GM06990 (cell line): ENCODE measurements around the gene PDE6A.

Source experiments
- DNase-seq: peaks from one replicate; pipeline ENCODE4 v3.0.0-alpha.2; 2011; ENCODE audit not compliant: insufficient read length; ENCODE audit errors: extremely low read depth
- H3K27me3 ChIP-seq: replicated peaks from 2 replicates; pipeline ENCODE4 v1.6.0; 2011; ENCODE audit warnings: low read length; ENCODE audit not compliant: control insufficient read depth, insufficient read depth
- H3K36me3 ChIP-seq: 2 replicates; pipeline ENCODE4 v1.5.1; 2011; ENCODE audit warnings: low read length; ENCODE audit not compliant: control insufficient read depth, insufficient read depth
- H3K4me3 ChIP-seq: replicated peaks from 2 replicates; pipeline ENCODE4 v1.5.1; 2011; ENCODE audit warnings: low read depth, mild to moderate bottlenecking, control low read depth, low read length
- CTCF ChIP-seq: IDR thresholded peaks from 2 replicates; pipeline ENCODE4 v1.5.1; 2011; ENCODE audit warnings: low read length, control low read depth, mild to moderate bottlenecking, inconsistent platforms; ENCODE audit not compliant: insufficient read depth, poor library complexity, severe bottlenecking

PDE6A gene

GRCh38 chr5:149937610-149938009 lies 7.0 kb downstream of the PDE6A start:
- DNase-seq = no peak
- H3K36me3 ChIP-seq = no peaks in the 10 kb centered on the region
- no peak for TF ChIP-seq CTCF
- no peaks in the 10 kb centered on the region; the same call in 1 of the 2 replicates for H3K27me3 ChIP-seq
- H3K4me3 ChIP-seq = no peak overlapping the region

- Histone ChIP-seq H3K36me3 (no peaks in the 10 kb centered on the region), H3K4me3 (no peak overlapping the region), H3K27me3 (no peaks in the 10 kb centered on the region)
- DNase-seq = no peak
- TF ChIP-seq CTCF = no peak
These were observed 7.9 kb downstream of the PDE6A start for GRCh38 chr5:149936700-149937091.

GRCh38 chr5:149936044-149936699 lies 8.4 kb downstream of the PDE6A start:
- Histone ChIP-seq H3K4me3 (no peak overlapping the region), H3K27me3 (no peaks in the 10 kb centered on the region), H3K36me3 (no peaks in the 10 kb centered on the region)
- DNase-seq = no peak
- TF ChIP-seq CTCF = no peak

GRCh38 chr5:149935431-149935901 lies 9.1 kb downstream of the PDE6A start:
- no peaks in the 10 kb centered on the region for H3K36me3 ChIP-seq
- no peak for DNase-seq
- no peaks in the 10 kb centered on the region for H3K27me3 ChIP-seq
- H3K4me3 ChIP-seq = no peak overlapping the region
- TF ChIP-seq CTCF = no peak

- no peaks in the 10 kb centered on the region for H3K36me3 ChIP-seq
- TF ChIP-seq CTCF = no peak
- no peak overlapping the region for H3K4me3 ChIP-seq
- DNase-seq = no peak
- H3K27me3 ChIP-seq = no peaks in the 10 kb centered on the region
These were observed 11.9 kb downstream of the PDE6A start for GRCh38 chr5:149932445-149933350.
